PC-9 (cell line): ENCODE results near the gene BRCA1. TPM values are rescaled to one million over a fixed set of nuclear protein-coding genes. Genes with fewer than 3 reads are reported as not detected.
"Not testable (repeated sequence)": the region's sequence is repeated elsewhere in the genome, so short reads cannot be mapped to it uniquely, and the experiment has no call there.

Experiments
- BruUV-seq: library from RNA; stranded (reverse); fragments of 400-500 nt; replicated peaks from 2 replicates; lab custom pipeline; 2021; lab: Mats Ljungman, UMichigan
- CTCF ChIA-PET: fragments of 300-600 bp; sonication (Branson Sonifier 250); formaldehyde crosslinking; loops from one replicate; lab custom pipeline; 2022; ENCODE audit warnings: antibody characterized with exemption; lab: Charles Lee
- POLR2A ChIA-PET: fragments of 300-600 bp; sonication (Branson Sonifier 250); formaldehyde crosslinking; loops from one replicate; lab custom pipeline; 2022; ENCODE audit warnings: antibody characterized with exemption; ENCODE audit not compliant: unreplicated experiment; lab: Charles Lee
- DNase-seq, 2 experiments: peaks; one replicate each; pipeline versions ENCODE4 v3.0.0 to v3.0.0-alpha.2; 2015 to 2022; ENCODE audit warnings: mixed read lengths in 1 of 2
- H2AFZ ChIP-seq: fragments of 200-600 bp; sonication (generic); 2 replicates; pipeline ENCODE4 v1.8.1; 2017; ENCODE audit warnings: antibody characterized with exemption
- H3F3A ChIP-seq: fragments of 200-600 bp; sonication (generic); 2 replicates; pipeline ENCODE4 v1.8.1; 2017; ENCODE audit warnings: antibody characterized with exemption, mild to moderate bottlenecking, low read depth; ENCODE audit not compliant: insufficient read depth
- H3K27ac ChIP-seq: fragments of 200-600 bp; sonication (generic); 2 replicates; pipeline ENCODE4 v1.6.1; 2016; ENCODE audit warnings: mixed run types
- H3K27me3 ChIP-seq: fragments of 200-600 bp; sonication (generic); 2 replicates; pipeline ENCODE4 v1.6.1; 2016; ENCODE audit warnings: low read depth, mixed run types; ENCODE audit not compliant: insufficient read depth
- H3K36me3 ChIP-seq: fragments of 200-600 bp; sonication (generic); 2 replicates; pipeline ENCODE4 v1.6.1; 2016; ENCODE audit warnings: low read depth, mixed run types
- H3K4me1 ChIP-seq: fragments of 200-600 bp; sonication (generic); replicated peaks from 2 replicates; pipeline ENCODE4 v1.6.1; 2016; ENCODE audit warnings: mixed run types; ENCODE audit not compliant: insufficient read depth
- H3K4me2 ChIP-seq: fragments of 200-600 bp; sonication (generic); 2 replicates; pipeline ENCODE4 v1.6.1; 2017; ENCODE audit warnings: mixed run types
- H3K4me3 ChIP-seq: fragments of 200-600 bp; sonication (generic); 2 replicates; pipeline ENCODE4 v1.6.1; 2016; ENCODE audit warnings: mixed run types
- H3K79me2 ChIP-seq: fragments of 200-600 bp; sonication (generic); 2 replicates; pipeline ENCODE4 v1.6.1; 2017; ENCODE audit warnings: low read depth, mixed run types
- H3K9me2 ChIP-seq: fragments of 200-600 bp; sonication (generic); 2 replicates; pipeline ENCODE4 v1.8.1; 2017; ENCODE audit warnings: mild to moderate bottlenecking; ENCODE audit not compliant: insufficient read depth
- H3K9me3 ChIP-seq: fragments of 200-600 bp; sonication (generic); 2 replicates; pipeline ENCODE4 v1.8.1; 2016; ENCODE audit warnings: low read depth; ENCODE audit not compliant: insufficient read depth
- H4K20me1 ChIP-seq: fragments of 200-600 bp; sonication (generic); 2 replicates; pipeline ENCODE4 v1.8.1; 2017; ENCODE audit not compliant: insufficient read depth
- EZH2 ChIP-seq: fragments of 200-600 bp; sonication (generic); IDR thresholded peaks from 2 replicates; pipeline ENCODE4 v1.8.0; 2017; ENCODE audit warnings: antibody characterized with exemption, low read depth
- intact Hi-C: fragments of 100-400 bp; cut with micrococcal nuclease; formaldehyde crosslinking; loops from one replicate; pipeline ENCODE4 v1.10.0; 2022; ENCODE audit not compliant: unreplicated experiment
- total RNA-seq: library from RNA; stranded (reverse); gene quantifications from 2 replicates; pipeline ENCODE4 v1.2.3, GENCODE V29; 2021
- TF ChIP-seq, protein P1 (sequence below): fragments of 200-600 bp; sonication (generic); conservative IDR thresholded peaks from 2 replicates; pipeline ENCODE4 v1.6.1; 2017; ENCODE audit warnings: mixed run types, antibody characterized with exemption, mild to moderate bottlenecking, moderate library complexity

BRCA1 gene
- total RNA-seq, 1 experiment from 2014 or later = 52.0 TPM

DNA sequence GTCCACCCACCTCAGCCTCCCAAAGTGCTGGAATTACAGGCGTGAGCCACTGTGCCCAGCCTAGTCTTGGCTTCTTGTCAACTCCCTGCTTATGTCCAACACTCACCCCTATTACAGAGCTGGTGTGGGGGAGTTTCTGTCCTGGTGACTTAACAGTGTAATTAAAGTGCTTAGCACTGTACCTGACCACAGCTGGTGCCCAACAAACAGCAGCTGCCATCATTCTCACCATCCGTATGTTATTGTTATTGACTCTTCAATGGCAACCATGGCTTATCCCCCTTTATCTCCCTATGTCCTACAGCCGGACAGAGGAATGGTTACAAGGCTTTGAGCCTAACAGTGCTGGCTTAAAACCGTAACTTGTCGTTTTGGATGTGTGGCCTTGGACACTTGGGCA is 17.0 kb upstream of the BRCA1 start:
- TF ChIP-seq, protein P1, sequence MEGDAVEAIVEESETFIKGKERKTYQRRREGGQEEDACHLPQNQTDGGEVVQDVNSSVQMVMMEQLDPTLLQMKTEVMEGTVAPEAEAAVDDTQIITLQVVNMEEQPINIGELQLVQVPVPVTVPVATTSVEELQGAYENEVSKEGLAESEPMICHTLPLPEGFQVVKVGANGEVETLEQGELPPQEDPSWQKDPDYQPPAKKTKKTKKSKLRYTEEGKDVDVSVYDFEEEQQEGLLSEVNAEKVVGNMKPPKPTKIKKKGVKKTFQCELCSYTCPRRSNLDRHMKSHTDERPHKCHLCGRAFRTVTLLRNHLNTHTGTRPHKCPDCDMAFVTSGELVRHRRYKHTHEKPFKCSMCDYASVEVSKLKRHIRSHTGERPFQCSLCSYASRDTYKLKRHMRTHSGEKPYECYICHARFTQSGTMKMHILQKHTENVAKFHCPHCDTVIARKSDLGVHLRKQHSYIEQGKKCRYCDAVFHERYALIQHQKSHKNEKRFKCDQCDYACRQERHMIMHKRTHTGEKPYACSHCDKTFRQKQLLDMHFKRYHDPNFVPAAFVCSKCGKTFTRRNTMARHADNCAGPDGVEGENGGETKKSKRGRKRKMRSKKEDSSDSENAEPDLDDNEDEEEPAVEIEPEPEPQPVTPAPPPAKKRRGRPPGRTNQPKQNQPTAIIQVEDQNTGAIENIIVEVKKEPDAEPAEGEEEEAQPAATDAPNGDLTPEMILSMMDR = no peak
- no peak for TF ChIP-seq EZH2
- intact Hi-C loops = no loop called here
- Histone ChIP-seq H3K27ac (no peak overlapping the region), H3K27me3 (no peaks in the 10 kb centered on the region), H3K79me2 (no peaks in the 10 kb centered on the region), H4K20me1 (peaks cover 5% of the 10 kb centered on the region), H3K36me3 (0 out of 2 replicates have a peak, but pooled peaks cover 5% of the 10 kb centered on the region), H3K4me3 (no peak overlapping the region), H3K9me3 (no peaks in the 10 kb centered on the region), H3F3A (0 out of 2 replicates have a peak, but pooled peaks cover 6% of the 10 kb centered on the region), H3K4me1 (no peaks in the 10 kb centered on the region), H3K4me2 (no peak overlapping the region), H3K9me2 (no peaks in the 10 kb centered on the region), H2AFZ (no peak overlapping the region)
- DNase-seq = no peak
- ChIA-PET POLR2A (interaction anchor here (0.6 kb wide), 1 partner anchor 582 kb away, joined by 3 read pairs; no protein-coding TSS in a partner anchor), CTCF (no interaction called here)
- BruUV-seq = no TSS peak

DNA sequence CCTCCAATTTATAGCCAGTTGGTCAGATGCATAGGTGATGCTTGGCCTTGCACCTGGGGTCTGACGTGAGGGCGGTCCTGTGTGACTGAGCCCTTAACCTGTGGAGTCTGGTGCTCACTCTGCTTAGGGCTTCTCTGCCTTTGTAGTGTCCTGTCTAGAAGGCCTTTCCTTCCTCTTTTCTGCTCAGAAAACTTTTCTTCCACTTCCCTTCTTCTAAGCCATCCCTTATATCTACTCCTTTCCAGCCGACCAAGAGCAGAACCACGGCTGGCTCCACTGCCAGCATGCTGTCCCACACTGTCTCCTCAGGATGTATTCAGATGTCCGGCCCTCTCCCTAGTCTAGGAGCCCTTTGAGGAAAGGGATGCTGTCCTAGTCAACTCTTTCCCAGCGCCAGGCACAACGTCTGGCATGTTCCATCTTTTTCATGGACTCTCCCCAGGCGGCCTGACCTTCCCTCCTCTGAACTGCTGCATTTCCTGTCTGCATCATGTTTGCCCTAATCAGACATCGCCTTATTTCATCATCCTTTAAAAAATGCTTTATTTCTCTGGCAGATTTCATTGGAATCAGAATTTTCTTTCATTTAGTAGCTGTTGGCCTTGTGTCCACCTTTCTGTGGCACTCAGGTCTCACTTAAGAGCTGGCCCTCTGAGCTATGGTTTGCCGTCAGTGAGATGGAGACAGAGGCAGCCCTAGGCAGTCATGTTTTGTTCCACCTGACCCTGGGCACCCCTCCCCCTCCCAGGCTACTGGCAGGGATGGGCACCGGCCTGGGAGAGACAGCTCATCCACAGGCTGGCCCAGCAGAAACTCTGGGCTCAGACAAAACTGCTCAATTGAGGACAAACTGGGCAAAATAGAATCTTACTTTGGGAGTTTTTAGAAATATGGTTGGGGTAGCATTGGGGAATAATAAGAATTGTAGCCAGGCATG is 15.5 kb upstream of the BRCA1 start:
- intact Hi-C loops = no loop called here
- H3K4me2 ChIP-seq = no peak overlapping the region
- H3F3A ChIP-seq = peaks cover 10% of the 10 kb centered on the region; the same call in 1 of the 2 replicates
- peaks cover 5% of the 10 kb centered on the region for H4K20me1 ChIP-seq
- POLR2A ChIA-PET = no interaction called here
- no peak overlapping the region for H3K27ac ChIP-seq
- no peak for DNase-seq
- H3K4me1 ChIP-seq = no peaks in the 10 kb centered on the region
- no TSS peak for BruUV-seq
- H3K79me2 ChIP-seq = no peaks in the 10 kb centered on the region
- CTCF ChIA-PET = no interaction called here
- H3K27me3 ChIP-seq = no peaks in the 10 kb centered on the region
- TF ChIP-seq, protein P1 = no peak
- TF ChIP-seq EZH2 = no peak
- no peak overlapping the region for H2AFZ ChIP-seq
- H3K9me3 ChIP-seq = no peaks in the 10 kb centered on the region
- 0 out of 2 replicates have a peak, but pooled peaks cover 5% of the 10 kb centered on the region for H3K36me3 ChIP-seq
- H3K4me3 ChIP-seq = no peak overlapping the region
- no peaks in the 10 kb centered on the region for H3K9me2 ChIP-seq

DNA sequence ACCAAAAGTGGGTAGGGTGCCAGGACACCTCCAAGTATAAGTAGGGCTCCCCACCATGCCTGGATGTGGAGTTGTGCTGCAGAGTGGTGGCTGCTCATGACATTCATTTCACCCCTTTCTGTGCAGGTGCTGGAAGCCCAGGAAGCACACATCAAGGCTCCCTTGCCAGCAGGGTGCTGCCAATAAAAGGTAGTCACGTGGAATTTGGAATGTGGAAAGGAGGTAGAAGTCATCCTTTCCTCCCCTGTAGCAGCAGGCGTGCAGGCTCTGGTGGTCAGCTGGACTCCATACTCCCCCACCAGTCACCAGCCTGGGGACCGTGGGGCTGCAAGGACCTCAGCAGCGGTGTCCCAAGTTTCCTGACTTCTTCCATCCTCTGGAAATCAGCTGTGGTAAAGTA is 13.4 kb upstream of the BRCA1 start:
- intact Hi-C loops, POLR2A ChIA-PET, H3F3A ChIP-seq, DNase-seq, H3K27me3 ChIP-seq, H3K4me3 ChIP-seq, H3K9me2 ChIP-seq, H3K4me2 ChIP-seq, H3K27ac ChIP-seq, H2AFZ ChIP-seq, BruUV-seq, H3K4me1 ChIP-seq, H3K9me3 ChIP-seq, H4K20me1 ChIP-seq, H3K79me2 ChIP-seq: not testable (repeated sequence)
- CTCF ChIA-PET = interaction anchor here (0.6 kb wide), 1 partner anchor 534 kb away, joined by 5 read pairs; no protein-coding TSS in a partner anchor
- 0 out of 2 replicates have a peak, but pooled peaks cover 11% of the 10 kb centered on the region for H3K36me3 ChIP-seq

DNA sequence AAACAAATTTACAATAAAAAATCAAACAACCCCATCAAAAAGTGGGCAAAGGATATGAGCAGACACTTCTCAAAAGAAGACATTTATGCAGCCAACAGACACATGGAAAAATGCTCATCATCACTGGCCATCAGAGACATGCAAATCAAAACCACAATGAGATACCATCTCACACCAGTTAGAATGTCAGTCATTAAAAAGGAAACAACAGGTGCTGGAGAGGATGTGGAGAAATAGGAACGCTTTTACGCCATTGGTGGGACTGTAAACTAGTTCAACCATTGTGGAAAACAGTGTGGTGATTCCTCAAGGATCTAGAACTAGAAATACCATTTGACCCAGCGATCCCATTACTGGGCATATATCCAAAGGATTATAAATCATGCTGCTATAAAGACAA is 11.4 kb upstream of the BRCA1 start:
- H3K36me3 ChIP-seq, POLR2A ChIA-PET, CTCF ChIA-PET, H3K27me3 ChIP-seq, H3K4me2 ChIP-seq, DNase-seq, H3K4me1 ChIP-seq, BruUV-seq, H3K9me2 ChIP-seq, H3K9me3 ChIP-seq, H3K79me2 ChIP-seq, H3K4me3 ChIP-seq, H3K27ac ChIP-seq, intact Hi-C loops, H3F3A ChIP-seq, H2AFZ ChIP-seq: not testable (repeated sequence)
- H4K20me1 ChIP-seq = peaks cover 12% of the 10 kb centered on the region
